Liver (tissue), 3 donors: ENCODE data around the gene FRMD4B.

Experiments
- EGR1 ChIP-seq, 2 donors: IDR thresholded peaks; 2 replicates each; pipeline ENCODE4 v1.6.1; 2016 to 2018; ENCODE audit warnings: antibody characterized with exemption in 2 of 2, low read depth in 2 of 2
- FOXA1 ChIP-seq: IDR thresholded peaks from 2 replicates; pipeline ENCODE4 v1.6.1; 2016; ENCODE audit warnings: antibody characterized with exemption
- GABPA ChIP-seq, 2 donors: IDR thresholded peaks in 1 of 2; conservative IDR thresholded peaks in 1 of 2; 2 replicates each; pipeline ENCODE4 v1.6.1; 2016; ENCODE audit warnings: antibody characterized with exemption in 2 of 2, mild to moderate bottlenecking in 1 of 2, moderate library complexity in 1 of 2
- JUND ChIP-seq, 2 donors: IDR thresholded peaks; 2 replicates each; pipeline ENCODE4 v1.6.1; 2016; ENCODE audit warnings: antibody characterized with exemption in 2 of 2
- MAX ChIP-seq: IDR thresholded peaks from 2 replicates; pipeline ENCODE4 v1.6.1; 2016; ENCODE audit warnings: antibody characterized with exemption
- RAD21 ChIP-seq, 2 donors: IDR thresholded peaks; 2 replicates each; pipeline ENCODE4 v1.6.1; 2016; ENCODE audit warnings: antibody characterized with exemption in 2 of 2, mild to moderate bottlenecking in 2 of 2
- RXRA ChIP-seq, 2 donors: IDR thresholded peaks; 2 replicates each; pipeline ENCODE4 v1.6.1; 2017 to 2018; ENCODE audit warnings: antibody characterized with exemption in 2 of 2, mild to moderate bottlenecking in 1 of 2
- SP1 ChIP-seq: IDR thresholded peaks from 2 replicates; pipeline ENCODE4 v1.6.1; 2018; ENCODE audit warnings: antibody characterized with exemption, mild to moderate bottlenecking
- TAF1 ChIP-seq: conservative IDR thresholded peaks from 2 replicates; pipeline ENCODE4 v1.6.1; 2016; ENCODE audit warnings: antibody characterized with exemption, mild to moderate bottlenecking
- YY1 ChIP-seq: IDR thresholded peaks from 2 replicates; pipeline ENCODE4 v1.6.1; 2016; ENCODE audit warnings: antibody characterized with exemption, mild to moderate bottlenecking
- TF ChIP-seq, protein P1 (sequence below): fragments of 150-350 bp; IDR thresholded peaks from 2 replicates; pipeline ENCODE4 v1.5.1; 2017; ENCODE audit warnings: improper control_type of control experiment, low read depth, low read length; ENCODE audit not compliant: missing input control
- TF ChIP-seq, protein P2 (sequence below): IDR thresholded peaks from 2 replicates; pipeline ENCODE4 v1.6.1; 2016; ENCODE audit warnings: antibody characterized with exemption
- TF ChIP-seq, protein P3 (sequence below): IDR thresholded peaks from 2 replicates; pipeline ENCODE4 v1.6.1; 2016; ENCODE audit warnings: antibody characterized with exemption, mild to moderate bottlenecking
- TF ChIP-seq, protein P4 (sequence below): IDR thresholded peaks from 2 replicates; pipeline ENCODE4 v1.6.1; 2016; ENCODE audit warnings: antibody characterized with exemption
- donor health status: healthy.
- donor health status: healthy.

- no peak for TF ChIP-seq EGR1 (IDR thresholded peaks at IDR 0.05; ENCODE audit: low read depth in 2 of 2)
- TF ChIP-seq, protein P1, sequence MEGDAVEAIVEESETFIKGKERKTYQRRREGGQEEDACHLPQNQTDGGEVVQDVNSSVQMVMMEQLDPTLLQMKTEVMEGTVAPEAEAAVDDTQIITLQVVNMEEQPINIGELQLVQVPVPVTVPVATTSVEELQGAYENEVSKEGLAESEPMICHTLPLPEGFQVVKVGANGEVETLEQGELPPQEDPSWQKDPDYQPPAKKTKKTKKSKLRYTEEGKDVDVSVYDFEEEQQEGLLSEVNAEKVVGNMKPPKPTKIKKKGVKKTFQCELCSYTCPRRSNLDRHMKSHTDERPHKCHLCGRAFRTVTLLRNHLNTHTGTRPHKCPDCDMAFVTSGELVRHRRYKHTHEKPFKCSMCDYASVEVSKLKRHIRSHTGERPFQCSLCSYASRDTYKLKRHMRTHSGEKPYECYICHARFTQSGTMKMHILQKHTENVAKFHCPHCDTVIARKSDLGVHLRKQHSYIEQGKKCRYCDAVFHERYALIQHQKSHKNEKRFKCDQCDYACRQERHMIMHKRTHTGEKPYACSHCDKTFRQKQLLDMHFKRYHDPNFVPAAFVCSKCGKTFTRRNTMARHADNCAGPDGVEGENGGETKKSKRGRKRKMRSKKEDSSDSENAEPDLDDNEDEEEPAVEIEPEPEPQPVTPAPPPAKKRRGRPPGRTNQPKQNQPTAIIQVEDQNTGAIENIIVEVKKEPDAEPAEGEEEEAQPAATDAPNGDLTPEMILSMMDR = no peak
- no peak for TF ChIP-seq RAD21 (IDR thresholded peaks at IDR 0.05)
- no peak for TF ChIP-seq GABPA (IDR thresholded peaks at IDR 0.05 in 1 of 2, conservative IDR thresholded peaks at IDR 0.05 in 1 of 2)
- TF ChIP-seq FOXA1 = no peak
- no peak for TF ChIP-seq SP1
- no peak for TF ChIP-seq YY1
- no peak for TF ChIP-seq RXRA (IDR thresholded peaks at IDR 0.05)
- no peak for TF ChIP-seq TAF1
- TF ChIP-seq, protein P2, sequence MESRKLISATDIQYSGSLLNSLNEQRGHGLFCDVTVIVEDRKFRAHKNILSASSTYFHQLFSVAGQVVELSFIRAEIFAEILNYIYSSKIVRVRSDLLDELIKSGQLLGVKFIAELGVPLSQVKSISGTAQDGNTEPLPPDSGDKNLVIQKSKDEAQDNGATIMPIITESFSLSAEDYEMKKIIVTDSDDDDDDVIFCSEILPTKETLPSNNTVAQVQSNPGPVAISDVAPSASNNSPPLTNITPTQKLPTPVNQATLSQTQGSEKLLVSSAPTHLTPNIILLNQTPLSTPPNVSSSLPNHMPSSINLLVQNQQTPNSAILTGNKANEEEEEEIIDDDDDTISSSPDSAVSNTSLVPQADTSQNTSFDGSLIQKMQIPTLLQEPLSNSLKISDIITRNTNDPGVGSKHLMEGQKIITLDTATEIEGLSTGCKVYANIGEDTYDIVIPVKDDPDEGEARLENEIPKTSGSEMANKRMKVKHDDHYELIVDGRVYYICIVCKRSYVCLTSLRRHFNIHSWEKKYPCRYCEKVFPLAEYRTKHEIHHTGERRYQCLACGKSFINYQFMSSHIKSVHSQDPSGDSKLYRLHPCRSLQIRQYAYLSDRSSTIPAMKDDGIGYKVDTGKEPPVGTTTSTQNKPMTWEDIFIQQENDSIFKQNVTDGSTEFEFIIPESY = no peak
- no peak for TF ChIP-seq MAX
- TF ChIP-seq, protein P3, sequence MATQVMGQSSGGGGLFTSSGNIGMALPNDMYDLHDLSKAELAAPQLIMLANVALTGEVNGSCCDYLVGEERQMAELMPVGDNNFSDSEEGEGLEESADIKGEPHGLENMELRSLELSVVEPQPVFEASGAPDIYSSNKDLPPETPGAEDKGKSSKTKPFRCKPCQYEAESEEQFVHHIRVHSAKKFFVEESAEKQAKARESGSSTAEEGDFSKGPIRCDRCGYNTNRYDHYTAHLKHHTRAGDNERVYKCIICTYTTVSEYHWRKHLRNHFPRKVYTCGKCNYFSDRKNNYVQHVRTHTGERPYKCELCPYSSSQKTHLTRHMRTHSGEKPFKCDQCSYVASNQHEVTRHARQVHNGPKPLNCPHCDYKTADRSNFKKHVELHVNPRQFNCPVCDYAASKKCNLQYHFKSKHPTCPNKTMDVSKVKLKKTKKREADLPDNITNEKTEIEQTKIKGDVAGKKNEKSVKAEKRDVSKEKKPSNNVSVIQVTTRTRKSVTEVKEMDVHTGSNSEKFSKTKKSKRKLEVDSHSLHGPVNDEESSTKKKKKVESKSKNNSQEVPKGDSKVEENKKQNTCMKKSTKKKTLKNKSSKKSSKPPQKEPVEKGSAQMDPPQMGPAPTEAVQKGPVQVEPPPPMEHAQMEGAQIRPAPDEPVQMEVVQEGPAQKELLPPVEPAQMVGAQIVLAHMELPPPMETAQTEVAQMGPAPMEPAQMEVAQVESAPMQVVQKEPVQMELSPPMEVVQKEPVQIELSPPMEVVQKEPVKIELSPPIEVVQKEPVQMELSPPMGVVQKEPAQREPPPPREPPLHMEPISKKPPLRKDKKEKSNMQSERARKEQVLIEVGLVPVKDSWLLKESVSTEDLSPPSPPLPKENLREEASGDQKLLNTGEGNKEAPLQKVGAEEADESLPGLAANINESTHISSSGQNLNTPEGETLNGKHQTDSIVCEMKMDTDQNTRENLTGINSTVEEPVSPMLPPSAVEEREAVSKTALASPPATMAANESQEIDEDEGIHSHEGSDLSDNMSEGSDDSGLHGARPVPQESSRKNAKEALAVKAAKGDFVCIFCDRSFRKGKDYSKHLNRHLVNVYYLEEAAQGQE = no peak
- TF ChIP-seq, protein P4, sequence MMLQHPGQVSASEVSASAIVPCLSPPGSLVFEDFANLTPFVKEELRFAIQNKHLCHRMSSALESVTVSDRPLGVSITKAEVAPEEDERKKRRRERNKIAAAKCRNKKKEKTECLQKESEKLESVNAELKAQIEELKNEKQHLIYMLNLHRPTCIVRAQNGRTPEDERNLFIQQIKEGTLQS = no peak
- no peak for TF ChIP-seq JUND (IDR thresholded peaks at IDR 0.05)
Observed at GRCh38 chr3:69290430-69290829, 95.5 kb downstream of the FRMD4B start.
